Measurements from ENCODE around the gene BIRC2. TPM values are rescaled to one million over a fixed set of nuclear protein-coding genes. Genes with fewer than 3 reads are reported as not detected.

Gene BIRC2
- polyA plus RNA-seq, 1 of the 3 experiments (the other 2 are of a cell fraction): 20.1 TPM

DNA sequence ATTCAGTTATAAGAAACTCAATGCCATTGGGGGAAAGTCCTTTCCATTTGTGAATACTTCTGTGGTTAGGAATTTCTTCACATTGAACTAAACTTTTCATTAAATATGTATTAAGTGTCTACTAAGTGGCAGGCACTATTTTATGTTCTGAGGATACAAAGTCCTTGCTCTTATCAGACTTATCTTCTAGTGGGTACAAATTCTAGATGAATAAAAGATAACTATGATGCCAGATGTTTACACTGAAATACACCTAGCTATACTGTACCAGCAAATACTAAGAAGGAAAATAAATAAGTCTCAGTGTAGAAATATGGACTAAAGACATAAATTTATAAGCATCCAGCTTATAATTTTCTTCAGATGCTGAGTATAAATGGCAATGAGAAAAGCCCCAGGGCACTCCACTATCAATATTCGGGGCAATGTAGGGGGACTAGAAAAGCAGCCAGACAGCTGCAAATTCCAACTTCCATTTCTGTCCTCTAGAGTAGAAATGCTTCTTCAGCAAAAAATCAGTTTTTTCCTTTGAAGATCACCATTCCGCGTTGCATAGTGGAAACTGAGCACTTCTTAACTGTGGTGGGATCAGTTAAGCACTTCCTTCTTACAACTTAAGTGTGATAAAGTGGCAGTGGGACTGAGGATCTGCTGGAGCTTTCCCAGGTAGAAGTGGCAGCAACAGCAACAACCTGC is 41.5 kb upstream of the BIRC2 start:
- Histone ChIP-seq H3K36me3 (replicated peaks in 1 of 2; ENCODE audit: control insufficient read depth in 1 of 2, insufficient read depth in 2 of 2, low read length in 1 of 2) (no peaks in the 10 kb centered on the region), H3K4me3 (ENCODE audit: low read depth in 2 of 2, low read length in 1 of 2) (no peak overlapping the region), H3K4me1 (ENCODE audit: control insufficient read depth in 1 of 2, insufficient read depth in 2 of 2, low read depth in 1 of 2, low read length in 1 of 2) (peaks cover 10 to 16% of the 10 kb centered on the region in 2 experiments; a peak in 3 of 4 replicates), H3K9me3 (no peaks in the 10 kb centered on the region), H3F3A (replicated peaks; ENCODE audit: insufficient read depth) (no peaks in the 10 kb centered on the region), H3K79me2 (ENCODE audit: insufficient read depth) (no peaks in the 10 kb centered on the region), H3K9me2 (no peaks in the 10 kb centered on the region), H3K9ac (no peak overlapping the region), H3K27ac (ENCODE audit: low read depth in 2 of 2, low read length in 1 of 2) (no peak overlapping the region), H4K20me1 (ENCODE audit: insufficient read depth) (no peaks in the 10 kb centered on the region), H2AFZ (ENCODE audit: low read depth) (no peak overlapping the region), H3K4me2 (no peak overlapping the region), H3K27me3 (ENCODE audit: insufficient read depth) (no peaks in the 10 kb centered on the region)
- CTCF ChIA-PET: interaction anchor here (1.2 to 2.7 kb wide), 8 partner anchors 10 to 191 kb away, joined by 3 to 19 read pairs (median 4); no protein-coding TSS in a partner anchor
- 14% methylated on average over 3 of the region's 3 CpGs for WGBS (ENCODE audit: low lambda C conversion rate)
- POLR2A ChIA-PET: no interaction called here
- TF ChIP-seq RXRA (IDR thresholded peaks at IDR 0.05; ENCODE audit: borderline replicate concordance, low read depth): no peak
- TF ChIP-seq, protein P1, sequence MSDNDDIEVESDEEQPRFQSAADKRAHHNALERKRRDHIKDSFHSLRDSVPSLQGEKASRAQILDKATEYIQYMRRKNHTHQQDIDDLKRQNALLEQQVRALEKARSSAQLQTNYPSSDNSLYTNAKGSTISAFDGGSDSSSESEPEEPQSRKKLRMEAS (IDR thresholded peaks at IDR 0.05; ENCODE audit: low read depth): no peak
- DNase-seq: no peak

DNA sequence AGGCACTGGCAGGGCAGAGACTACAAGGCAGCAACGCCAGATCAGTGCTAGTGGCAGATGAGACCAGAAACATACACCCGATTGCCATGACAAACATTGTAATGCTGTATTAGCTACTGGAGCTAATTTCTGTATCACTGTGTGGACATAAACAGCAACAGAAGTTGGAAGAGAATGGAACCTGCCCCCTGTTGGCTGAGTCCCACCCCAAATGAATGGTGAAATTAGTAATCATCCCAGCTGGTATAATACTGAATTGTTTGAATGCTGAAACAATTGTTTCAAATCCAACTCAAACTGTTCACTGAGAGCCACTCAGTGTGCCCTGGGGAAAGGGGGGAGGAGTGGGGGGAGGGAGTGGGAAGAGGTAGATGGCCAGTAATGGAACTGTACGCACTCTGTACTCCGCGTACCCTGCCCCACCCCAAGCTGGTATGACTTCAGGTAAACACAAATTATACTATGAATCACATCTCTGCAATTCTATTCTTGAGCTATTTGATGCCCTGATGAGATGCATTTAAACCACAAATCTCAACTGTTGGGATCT is 40.9 kb upstream of the BIRC2 start:
- no peaks in the 10 kb centered on the region for H3F3A ChIP-seq (replicated peaks; ENCODE audit: insufficient read depth)
- no peak overlapping the region for H2AFZ ChIP-seq (ENCODE audit: low read depth)
- H4K20me1 ChIP-seq (ENCODE audit: insufficient read depth): no peaks in the 10 kb centered on the region
- H3K27me3 ChIP-seq (ENCODE audit: insufficient read depth): no peaks in the 10 kb centered on the region
- ChIA-PET POLR2A (no interaction called here), CTCF (interaction anchor here (1.2 to 2.7 kb wide), 8 partner anchors 9 to 190 kb away, joined by 3 to 19 read pairs (median 4); no protein-coding TSS in a partner anchor)
- no peaks in the 10 kb centered on the region for H3K9me2 ChIP-seq
- DNase-seq: peak; percentile 33
- no peaks in the 10 kb centered on the region for H3K36me3 ChIP-seq (replicated peaks in 1 of 2; ENCODE audit: control insufficient read depth in 1 of 2, insufficient read depth in 2 of 2, low read length in 1 of 2)
- no peak overlapping the region for H3K4me2 ChIP-seq
- H3K9ac ChIP-seq: no peak overlapping the region
- WGBS (ENCODE audit: low lambda C conversion rate): 46% methylated on average over 5 of the region's 5 CpGs
- H3K79me2 ChIP-seq (ENCODE audit: insufficient read depth): no peaks in the 10 kb centered on the region
- H3K9me3 ChIP-seq: no peaks in the 10 kb centered on the region
- H3K4me1 ChIP-seq (ENCODE audit: control insufficient read depth in 1 of 2, insufficient read depth in 2 of 2, low read depth in 1 of 2, low read length in 1 of 2): peaks cover 10 to 16% of the 10 kb centered on the region in 2 experiments; a peak in 3 of 4 replicates
- TF ChIP-seq, protein P1 (IDR thresholded peaks at IDR 0.05; ENCODE audit: low read depth): no peak
- TF ChIP-seq NRF1 (IDR thresholded peaks at IDR 0.05; ENCODE audit: low read depth, low read length): no peak
- TF ChIP-seq RAD21 (IDR thresholded peaks at IDR 0.05; ENCODE audit: low read length): peak; percentile 13; the same call in 1 of the 2 replicates
- TF ChIP-seq SIN3A (IDR thresholded peaks at IDR 0.05; ENCODE audit: borderline replicate concordance, low read depth, low read length): no peak
- TF ChIP-seq, protein P2, sequence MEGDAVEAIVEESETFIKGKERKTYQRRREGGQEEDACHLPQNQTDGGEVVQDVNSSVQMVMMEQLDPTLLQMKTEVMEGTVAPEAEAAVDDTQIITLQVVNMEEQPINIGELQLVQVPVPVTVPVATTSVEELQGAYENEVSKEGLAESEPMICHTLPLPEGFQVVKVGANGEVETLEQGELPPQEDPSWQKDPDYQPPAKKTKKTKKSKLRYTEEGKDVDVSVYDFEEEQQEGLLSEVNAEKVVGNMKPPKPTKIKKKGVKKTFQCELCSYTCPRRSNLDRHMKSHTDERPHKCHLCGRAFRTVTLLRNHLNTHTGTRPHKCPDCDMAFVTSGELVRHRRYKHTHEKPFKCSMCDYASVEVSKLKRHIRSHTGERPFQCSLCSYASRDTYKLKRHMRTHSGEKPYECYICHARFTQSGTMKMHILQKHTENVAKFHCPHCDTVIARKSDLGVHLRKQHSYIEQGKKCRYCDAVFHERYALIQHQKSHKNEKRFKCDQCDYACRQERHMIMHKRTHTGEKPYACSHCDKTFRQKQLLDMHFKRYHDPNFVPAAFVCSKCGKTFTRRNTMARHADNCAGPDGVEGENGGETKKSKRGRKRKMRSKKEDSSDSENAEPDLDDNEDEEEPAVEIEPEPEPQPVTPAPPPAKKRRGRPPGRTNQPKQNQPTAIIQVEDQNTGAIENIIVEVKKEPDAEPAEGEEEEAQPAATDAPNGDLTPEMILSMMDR (IDR thresholded peaks at IDR 0.05): peak; percentile 36
- H3K27ac ChIP-seq (ENCODE audit: low read depth in 2 of 2, low read length in 1 of 2): 0 out of 4 replicates have a peak overlapping the region, but pooled peaks of 1 of the 2 experiments have one; percentile 17
- H3K4me3 ChIP-seq (ENCODE audit: low read depth in 2 of 2, low read length in 1 of 2): no peak overlapping the region
